Astrocyte (in vitro differentiated cells and primary cell): ENCODE data around the gene ARMH4.

ENCODE experiments used
- EZH2 ChIP-seq: IDR thresholded peaks from 2 replicates; pipeline ENCODE4 v1.6.1; 2012; ENCODE audit warnings: mild to moderate bottlenecking, low read length, inconsistent platforms; ENCODE audit not compliant: insufficient read depth
- TF ChIP-seq, protein P1 (sequence below): IDR thresholded peaks from 2 replicates; pipeline ENCODE4 v1.5.1; 2011; ENCODE audit warnings: low read depth, mild to moderate bottlenecking, inconsistent platforms, low read length, moderate library complexity; ENCODE audit not compliant: insufficient read depth

GRCh38 chr14:58193542-58193941, 41.5 kb upstream of the ARMH4 start:
- TF ChIP-seq, protein P1, sequence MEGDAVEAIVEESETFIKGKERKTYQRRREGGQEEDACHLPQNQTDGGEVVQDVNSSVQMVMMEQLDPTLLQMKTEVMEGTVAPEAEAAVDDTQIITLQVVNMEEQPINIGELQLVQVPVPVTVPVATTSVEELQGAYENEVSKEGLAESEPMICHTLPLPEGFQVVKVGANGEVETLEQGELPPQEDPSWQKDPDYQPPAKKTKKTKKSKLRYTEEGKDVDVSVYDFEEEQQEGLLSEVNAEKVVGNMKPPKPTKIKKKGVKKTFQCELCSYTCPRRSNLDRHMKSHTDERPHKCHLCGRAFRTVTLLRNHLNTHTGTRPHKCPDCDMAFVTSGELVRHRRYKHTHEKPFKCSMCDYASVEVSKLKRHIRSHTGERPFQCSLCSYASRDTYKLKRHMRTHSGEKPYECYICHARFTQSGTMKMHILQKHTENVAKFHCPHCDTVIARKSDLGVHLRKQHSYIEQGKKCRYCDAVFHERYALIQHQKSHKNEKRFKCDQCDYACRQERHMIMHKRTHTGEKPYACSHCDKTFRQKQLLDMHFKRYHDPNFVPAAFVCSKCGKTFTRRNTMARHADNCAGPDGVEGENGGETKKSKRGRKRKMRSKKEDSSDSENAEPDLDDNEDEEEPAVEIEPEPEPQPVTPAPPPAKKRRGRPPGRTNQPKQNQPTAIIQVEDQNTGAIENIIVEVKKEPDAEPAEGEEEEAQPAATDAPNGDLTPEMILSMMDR = no peak
- no peak for TF ChIP-seq EZH2
